Amniotic epithelial cell (primary cell): ENCODE measurements around the gene SARS1.
A peak's percentile ranks its signal among the peaks of the same experiment; 100 is the strongest.
"Not testable (repeated sequence)": the region's sequence is repeated elsewhere in the genome, so short reads cannot be mapped to it uniquely, and the experiment has no call there.

Experiments used
- DNase-seq: peaks from one replicate; pipeline ENCODE4 v3.0.0-alpha.2; 2010; ENCODE audit warnings: low read depth

The SARS1 gene

GRCh38 chr1:109277434-109278204 is 63.9 kb downstream of the SARS1 start:
- peak; percentile 67 for DNase-seq

GRCh38 chr1:109279615-109280278 is 66.0 kb downstream of the SARS1 start:
- DNase-seq = peak; percentile 85

- peak; percentile 38 for DNase-seq
These were observed 67.1 kb downstream of the SARS1 start for GRCh38 chr1:109280862-109281261.

GRCh38 chr1:109281680-109282496 is 68.2 kb downstream of the SARS1 start:
- DNase-seq = no peak

GRCh38 chr1:109282497-109282951 is 68.8 kb downstream of the SARS1 start:
- DNase-seq = no peak

GRCh38 chr1:109282952-109283747 is 69.4 kb downstream of the SARS1 start, which contains the start of gene PSRC1:
Gene PSRC1, minus strand, starts transcription at chr1:109283145.
- peak; percentile 94 for DNase-seq

- DNase-seq = no peak
These were observed 70.3 kb downstream of the SARS1 start for GRCh38 chr1:109283748-109284600.

- not testable (repeated sequence) for DNase-seq
These were observed 73.0 kb downstream of the SARS1 start for GRCh38 chr1:109286762-109287161.
